H1 (cell line): ENCODE results near the gene TRIM58.

Experiments
- EZH2 ChIP-seq: fragments of 200-600 bp; sonication (generic); IDR thresholded peaks from 2 replicates; pipeline ENCODE4 v1.7.1; 2012; ENCODE audit warnings: low read depth, mild to moderate bottlenecking, moderate library complexity, low read length, inconsistent platforms; ENCODE audit not compliant: severe bottlenecking
- KDM1A ChIP-seq: fragments of 200-600, 300-600 bp; sonication (generic); IDR thresholded peaks from 2 replicates; pipeline ENCODE4 v1.7.1; 2016; ENCODE audit warnings: mild to moderate bottlenecking, low read length, borderline replicate concordance
- TF ChIP-seq, protein P1 (sequence below), 3 experiments: IDR thresholded peaks; 1 replicate in 2 of 3; 2 replicates in 1 of 3; pipeline versions ENCODE4 v1.5.1 to v1.6.1; 2011; ENCODE audit warnings: low read length in 3 of 3, mild to moderate bottlenecking in 3 of 3, inconsistent platforms in 2 of 3, low read depth in 1 of 3, moderate library complexity in 1 of 3; ENCODE audit not compliant: insufficient read depth in 1 of 3; ENCODE audit errors: control extremely low read depth in 1 of 3
- TF ChIP-seq, protein P2 (sequence below): IDR thresholded peaks from 2 replicates; pipeline ENCODE4 v1.6.1; 2012; ENCODE audit warnings: inconsistent platforms

DNA sequence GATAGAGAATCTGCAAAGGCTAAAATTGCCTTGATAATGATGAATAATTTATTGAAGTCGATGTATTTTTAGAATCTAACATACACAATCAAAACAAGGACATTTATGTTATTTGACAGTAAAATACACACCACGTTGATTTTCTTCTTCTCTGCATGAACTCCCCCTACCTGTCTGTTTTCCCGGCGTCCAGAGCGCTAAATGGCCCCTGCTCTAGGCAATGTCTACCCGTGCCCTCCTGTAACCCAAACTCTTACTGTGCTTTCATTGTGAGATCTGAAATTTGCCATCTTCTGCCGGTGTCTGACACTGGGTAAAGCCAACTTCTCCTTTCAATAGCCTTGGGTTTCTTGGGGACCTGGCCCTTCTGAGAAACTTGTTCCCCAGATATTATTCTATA lies 8.6 kb upstream of the TRIM58 start:
- TF ChIP-seq, protein P1, sequence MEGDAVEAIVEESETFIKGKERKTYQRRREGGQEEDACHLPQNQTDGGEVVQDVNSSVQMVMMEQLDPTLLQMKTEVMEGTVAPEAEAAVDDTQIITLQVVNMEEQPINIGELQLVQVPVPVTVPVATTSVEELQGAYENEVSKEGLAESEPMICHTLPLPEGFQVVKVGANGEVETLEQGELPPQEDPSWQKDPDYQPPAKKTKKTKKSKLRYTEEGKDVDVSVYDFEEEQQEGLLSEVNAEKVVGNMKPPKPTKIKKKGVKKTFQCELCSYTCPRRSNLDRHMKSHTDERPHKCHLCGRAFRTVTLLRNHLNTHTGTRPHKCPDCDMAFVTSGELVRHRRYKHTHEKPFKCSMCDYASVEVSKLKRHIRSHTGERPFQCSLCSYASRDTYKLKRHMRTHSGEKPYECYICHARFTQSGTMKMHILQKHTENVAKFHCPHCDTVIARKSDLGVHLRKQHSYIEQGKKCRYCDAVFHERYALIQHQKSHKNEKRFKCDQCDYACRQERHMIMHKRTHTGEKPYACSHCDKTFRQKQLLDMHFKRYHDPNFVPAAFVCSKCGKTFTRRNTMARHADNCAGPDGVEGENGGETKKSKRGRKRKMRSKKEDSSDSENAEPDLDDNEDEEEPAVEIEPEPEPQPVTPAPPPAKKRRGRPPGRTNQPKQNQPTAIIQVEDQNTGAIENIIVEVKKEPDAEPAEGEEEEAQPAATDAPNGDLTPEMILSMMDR (IDR thresholded peaks at IDR 0.05; ENCODE audit: control extremely low read depth in 1 of 3, insufficient read depth in 1 of 3, low read depth in 1 of 3, low read length in 3 of 3), result no peak
- TF ChIP-seq, protein P2, sequence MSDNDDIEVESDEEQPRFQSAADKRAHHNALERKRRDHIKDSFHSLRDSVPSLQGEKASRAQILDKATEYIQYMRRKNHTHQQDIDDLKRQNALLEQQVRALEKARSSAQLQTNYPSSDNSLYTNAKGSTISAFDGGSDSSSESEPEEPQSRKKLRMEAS, result no peak
- no peak for TF ChIP-seq KDM1A
- no peak for TF ChIP-seq EZH2
